Measurements from ENCODE around the gene DEGS2. TPM values are rescaled to one million over a fixed set of nuclear protein-coding genes. Genes with fewer than 3 reads are reported as not detected.

The DEGS2 gene
- total RNA-seq, 1 experiment from 2014 or later, result 1.8 TPM

DNA sequence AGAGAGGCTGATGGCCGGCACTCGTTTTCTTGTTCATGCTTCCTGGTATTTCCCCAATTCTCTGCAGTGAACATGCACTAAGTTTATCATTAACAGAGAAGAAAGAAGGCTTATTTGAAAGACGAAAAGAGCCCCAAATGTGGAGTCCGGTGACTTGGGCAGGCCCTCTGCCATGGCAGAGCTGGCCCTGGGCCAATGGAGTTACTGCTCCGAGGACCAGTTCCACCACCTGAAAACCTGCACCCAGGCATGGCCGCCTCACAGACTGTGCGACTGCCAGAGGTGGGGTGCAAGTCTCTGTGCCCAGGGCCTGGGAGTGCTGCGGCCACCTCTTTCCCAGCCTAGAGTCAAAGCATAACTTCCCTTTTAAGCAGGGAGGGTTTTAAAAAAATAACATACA is 24.9 kb downstream of the DEGS2 start:
- Histone ChIP-seq H3K9me2 (ENCODE audit: insufficient read depth) (no peaks in the 10 kb centered on the region), H2AFZ (ENCODE audit: low read depth, low read length, poor library complexity, severe bottlenecking) (no peak overlapping the region), H3K9ac (ENCODE audit: low read length) (no peak overlapping the region), H3K27ac (ENCODE audit: low read depth, low read length) (no peak overlapping the region), H4K20me1 (ENCODE audit: insufficient read depth) (no peaks in the 10 kb centered on the region), H3K4me1 (ENCODE audit: control insufficient read depth in 1 of 2, insufficient read depth in 2 of 2, low read length in 2 of 2) (peaks cover 0 to 12% of the 10 kb centered on the region in 2 experiments; a peak in 2 of 4 replicates), H3K79me2 (ENCODE audit: insufficient read depth, low read length) (no peaks in the 10 kb centered on the region), H3K4me3 (replicated peaks in 1 of 2; ENCODE audit: low read depth in 1 of 2, low read length in 2 of 2) (no peak overlapping the region), H3K36me3 (ENCODE audit: control insufficient read depth in 1 of 2, insufficient read depth in 2 of 2, low read length in 2 of 2) (no peaks in the 10 kb centered on the region), H3K9me3 (ENCODE audit: control insufficient read depth in 1 of 2, insufficient read depth in 1 of 2, low read depth in 1 of 2, low read length in 2 of 2) (no peaks in the 10 kb centered on the region), H3K27me3 (ENCODE audit: insufficient read depth, low read length) (no peaks in the 10 kb centered on the region), H3K4me2 (ENCODE audit: low read length) (no peak overlapping the region)
- ChIA-PET CTCF (no interaction called here), POLR2A (no interaction called here), RAD21 (ENCODE audit: low non-redundant PET in 1 of 2, low total read pairs in 2 of 2, uncharacterized antibody in 2 of 2, unreplicated experiment in 2 of 2) (no interaction called here)
- no TSS peak for BruUV-seq (replicated peaks)
- DNase-seq (ENCODE audit: low read depth, low spot score) (no peak), ATAC-seq (no peak)
- TF ChIP-seq SRF (IDR thresholded peaks at IDR 0.05; ENCODE audit: low read depth) (no peak), SIN3A (IDR thresholded peaks at IDR 0.05; ENCODE audit: low read depth) (no peak), EZH2 (IDR thresholded peaks at IDR 0.05) (no peak), TCF7L2 (IDR thresholded peaks at IDR 0.05; ENCODE audit: borderline replicate concordance, extremely low read depth, insufficient read depth, insufficient read length) (no peak), CBX3 (IDR thresholded peaks at IDR 0.05; ENCODE audit: low read depth) (no peak), EZH2phosphoT487 (IDR thresholded peaks at IDR 0.05; ENCODE audit: borderline replicate concordance) (no peak), POLR2A (IDR thresholded peaks at IDR 0.05; ENCODE audit: borderline replicate concordance, extremely low read depth, insufficient read depth, insufficient read length) (no peak), FOSL1 (IDR thresholded peaks at IDR 0.05; ENCODE audit: low read depth) (no peak)
- TF ChIP-seq, protein P1, sequence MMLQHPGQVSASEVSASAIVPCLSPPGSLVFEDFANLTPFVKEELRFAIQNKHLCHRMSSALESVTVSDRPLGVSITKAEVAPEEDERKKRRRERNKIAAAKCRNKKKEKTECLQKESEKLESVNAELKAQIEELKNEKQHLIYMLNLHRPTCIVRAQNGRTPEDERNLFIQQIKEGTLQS (IDR thresholded peaks at IDR 0.05), result no peak
- TF ChIP-seq, protein P2, sequence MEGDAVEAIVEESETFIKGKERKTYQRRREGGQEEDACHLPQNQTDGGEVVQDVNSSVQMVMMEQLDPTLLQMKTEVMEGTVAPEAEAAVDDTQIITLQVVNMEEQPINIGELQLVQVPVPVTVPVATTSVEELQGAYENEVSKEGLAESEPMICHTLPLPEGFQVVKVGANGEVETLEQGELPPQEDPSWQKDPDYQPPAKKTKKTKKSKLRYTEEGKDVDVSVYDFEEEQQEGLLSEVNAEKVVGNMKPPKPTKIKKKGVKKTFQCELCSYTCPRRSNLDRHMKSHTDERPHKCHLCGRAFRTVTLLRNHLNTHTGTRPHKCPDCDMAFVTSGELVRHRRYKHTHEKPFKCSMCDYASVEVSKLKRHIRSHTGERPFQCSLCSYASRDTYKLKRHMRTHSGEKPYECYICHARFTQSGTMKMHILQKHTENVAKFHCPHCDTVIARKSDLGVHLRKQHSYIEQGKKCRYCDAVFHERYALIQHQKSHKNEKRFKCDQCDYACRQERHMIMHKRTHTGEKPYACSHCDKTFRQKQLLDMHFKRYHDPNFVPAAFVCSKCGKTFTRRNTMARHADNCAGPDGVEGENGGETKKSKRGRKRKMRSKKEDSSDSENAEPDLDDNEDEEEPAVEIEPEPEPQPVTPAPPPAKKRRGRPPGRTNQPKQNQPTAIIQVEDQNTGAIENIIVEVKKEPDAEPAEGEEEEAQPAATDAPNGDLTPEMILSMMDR (IDR thresholded peaks at IDR 0.05 in 2 of 3, conservative IDR thresholded peaks at IDR 0.05 in 1 of 3; ENCODE audit: borderline replicate concordance in 1 of 3, insufficient read depth in 1 of 3, low read depth in 2 of 3, low read length in 2 of 3), result no peak
- TF ChIP-seq, protein P3, sequence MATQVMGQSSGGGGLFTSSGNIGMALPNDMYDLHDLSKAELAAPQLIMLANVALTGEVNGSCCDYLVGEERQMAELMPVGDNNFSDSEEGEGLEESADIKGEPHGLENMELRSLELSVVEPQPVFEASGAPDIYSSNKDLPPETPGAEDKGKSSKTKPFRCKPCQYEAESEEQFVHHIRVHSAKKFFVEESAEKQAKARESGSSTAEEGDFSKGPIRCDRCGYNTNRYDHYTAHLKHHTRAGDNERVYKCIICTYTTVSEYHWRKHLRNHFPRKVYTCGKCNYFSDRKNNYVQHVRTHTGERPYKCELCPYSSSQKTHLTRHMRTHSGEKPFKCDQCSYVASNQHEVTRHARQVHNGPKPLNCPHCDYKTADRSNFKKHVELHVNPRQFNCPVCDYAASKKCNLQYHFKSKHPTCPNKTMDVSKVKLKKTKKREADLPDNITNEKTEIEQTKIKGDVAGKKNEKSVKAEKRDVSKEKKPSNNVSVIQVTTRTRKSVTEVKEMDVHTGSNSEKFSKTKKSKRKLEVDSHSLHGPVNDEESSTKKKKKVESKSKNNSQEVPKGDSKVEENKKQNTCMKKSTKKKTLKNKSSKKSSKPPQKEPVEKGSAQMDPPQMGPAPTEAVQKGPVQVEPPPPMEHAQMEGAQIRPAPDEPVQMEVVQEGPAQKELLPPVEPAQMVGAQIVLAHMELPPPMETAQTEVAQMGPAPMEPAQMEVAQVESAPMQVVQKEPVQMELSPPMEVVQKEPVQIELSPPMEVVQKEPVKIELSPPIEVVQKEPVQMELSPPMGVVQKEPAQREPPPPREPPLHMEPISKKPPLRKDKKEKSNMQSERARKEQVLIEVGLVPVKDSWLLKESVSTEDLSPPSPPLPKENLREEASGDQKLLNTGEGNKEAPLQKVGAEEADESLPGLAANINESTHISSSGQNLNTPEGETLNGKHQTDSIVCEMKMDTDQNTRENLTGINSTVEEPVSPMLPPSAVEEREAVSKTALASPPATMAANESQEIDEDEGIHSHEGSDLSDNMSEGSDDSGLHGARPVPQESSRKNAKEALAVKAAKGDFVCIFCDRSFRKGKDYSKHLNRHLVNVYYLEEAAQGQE (IDR thresholded peaks at IDR 0.05; ENCODE audit: low read depth), result no peak
- intact Hi-C loops (cut with micrococcal nuclease), result no loop called here
